ENCODE measurements around the gene MTTP. TPM values are rescaled to one million over a fixed set of nuclear protein-coding genes. Genes with fewer than 3 reads are reported as not detected.

The MTTP gene
- total RNA-seq, 4 donors from 2014 or later = 0.50 to 0.67 TPM; not detected in 2

- H3K4me3 ChIP-seq (replicated peaks in 1 of 3) = no peak overlapping the region
- no peak overlapping the region for H3K27ac ChIP-seq
- H3K9me3 ChIP-seq = no peaks in the 10 kb centered on the region
- H3K36me3 ChIP-seq = no peaks in the 10 kb centered on the region
- H3K27me3 ChIP-seq = no peaks in the 10 kb centered on the region
- intact Hi-C loops (cut with DNase I) = no loop called here
- H3K4me1 ChIP-seq = no peaks in the 10 kb centered on the region
- no peak for DNase-seq
- no peak for TF ChIP-seq CTCF (IDR thresholded peaks at IDR 0.05)
- TF ChIP-seq POLR2A (IDR thresholded peaks at IDR 0.05) = no peak
- 78 to 85% methylated on average over 1 of the region's 1 CpG for WGBS, 2 donors
Observed at GRCh38 chr4:99622341-99622740, 47.7 kb downstream of the MTTP start.

GRCh38 chr4:99624141-99624719, 49.6 kb downstream of the MTTP start:
- H3K27me3 ChIP-seq = no peaks in the 10 kb centered on the region
- no peak overlapping the region for H3K4me3 ChIP-seq (replicated peaks in 1 of 3)
- no peaks in the 10 kb centered on the region for H3K4me1 ChIP-seq
- intact Hi-C loops (cut with DNase I) = no loop called here
- no peak for DNase-seq
- 64 to 69% methylated on average over 4 of the region's 4 CpGs for WGBS, 2 donors
- TF ChIP-seq POLR2A (IDR thresholded peaks at IDR 0.05) (no peak), CTCF (IDR thresholded peaks at IDR 0.05) (no peak)
- H3K27ac ChIP-seq = no peak overlapping the region
- H3K9me3 ChIP-seq = no peaks in the 10 kb centered on the region
- no peaks in the 10 kb centered on the region for H3K36me3 ChIP-seq

GRCh38 chr4:99625369-99625768, 50.7 kb downstream of the MTTP start:
- WGBS, 2 donors = 86 to 87% methylated on average over 5 of the region's 5 CpGs
- DNase-seq = no peak
- H3K27ac ChIP-seq = no peak overlapping the region
- no peaks in the 10 kb centered on the region for H3K9me3 ChIP-seq
- TF ChIP-seq CTCF (IDR thresholded peaks at IDR 0.05) (no peak), POLR2A (IDR thresholded peaks at IDR 0.05) (no peak)
- H3K36me3 ChIP-seq = no peaks in the 10 kb centered on the region
- intact Hi-C loops (cut with DNase I) = no loop called here
- no peaks in the 10 kb centered on the region for H3K27me3 ChIP-seq
- H3K4me3 ChIP-seq (replicated peaks in 1 of 3) = no peak overlapping the region
- H3K4me1 ChIP-seq = no peaks in the 10 kb centered on the region

GRCh38 chr4:99628040-99628439, 53.4 kb downstream of the MTTP start:
- no peaks in the 10 kb centered on the region for H3K36me3 ChIP-seq
- WGBS, 2 donors = 76 to 77% methylated on average over 1 of the region's 1 CpG
- no peak for DNase-seq
- no peaks in the 10 kb centered on the region for H3K4me1 ChIP-seq
- intact Hi-C loops (cut with DNase I) = no loop called here
- TF ChIP-seq CTCF (IDR thresholded peaks at IDR 0.05) = no peak
- no peak for TF ChIP-seq POLR2A (IDR thresholded peaks at IDR 0.05)
- no peak overlapping the region for H3K4me3 ChIP-seq (replicated peaks in 1 of 3)
- no peaks in the 10 kb centered on the region for H3K9me3 ChIP-seq
- H3K27me3 ChIP-seq = no peaks in the 10 kb centered on the region
- H3K27ac ChIP-seq = no peak overlapping the region

- TF ChIP-seq CTCF (IDR thresholded peaks at IDR 0.05) (no peak), POLR2A (IDR thresholded peaks at IDR 0.05) (no peak)
- DNase-seq = no peak
- no peak overlapping the region for H3K4me3 ChIP-seq (replicated peaks in 1 of 3)
- no peak overlapping the region for H3K27ac ChIP-seq
- H3K9me3 ChIP-seq = no peaks in the 10 kb centered on the region
- intact Hi-C loops (cut with DNase I) = no loop called here
- no peaks in the 10 kb centered on the region for H3K4me1 ChIP-seq
- no peaks in the 10 kb centered on the region for H3K36me3 ChIP-seq
- H3K27me3 ChIP-seq = no peaks in the 10 kb centered on the region
Observed at GRCh38 chr4:99629962-99630554, 55.4 kb downstream of the MTTP start.

All from thyroid gland (tissue), 4 donors.